ENCODE results near the gene UNC50. TPM values are rescaled to one million over a fixed set of nuclear protein-coding genes. Genes with fewer than 3 reads are reported as not detected.
A peak's percentile ranks its signal among the peaks of the same experiment; 100 is the strongest.

The UNC50 gene
- total RNA-seq, 2 donors from 2014 or later, result 28.3 to 33.7 TPM

GRCh38 chr2:98601532-98602132 is 6.8 kb upstream of the UNC50 start:
- intact Hi-C loops (cut with DNase I), result loop anchor here (10.0 kb wide), 2 partner anchors 157 to 187 kb away; partner anchors contain the start of gene INPP4A (in 1 of the 2)
- DNase-seq (no peak), ATAC-seq (peak; percentile 55 to 72)

GRCh38 chr2:98604547-98604946 is 3.8 kb upstream of the UNC50 start:
- DNase-seq, result no peak
- intact Hi-C loops (cut with DNase I), result loop anchor here (10.0 kb wide), 2 partner anchors 160 to 190 kb away; partner anchors contain the start of gene INPP4A (in 1 of the 2)
- no peak for ATAC-seq

GRCh38 chr2:98605076-98605475 is 3.3 kb upstream of the UNC50 start:
- intact Hi-C loops (cut with DNase I), result loop anchor here (5.0 to 10.0 kb wide), 4 partner anchors 43 to 193 kb away; partner anchors contain the start of gene INPP4A (in 1 of the 2)
- DNase-seq (no peak), ATAC-seq (no peak)

GRCh38 chr2:98606431-98606830 is 2.0 kb upstream of the UNC50 start:
- intact Hi-C loops (cut with DNase I), result loop anchor here (5.0 to 10.0 kb wide), 4 partner anchors 44 to 194 kb away; partner anchors contain the start of gene INPP4A (in 1 of the 2)
- ATAC-seq (no peak), DNase-seq (no peak)

- intact Hi-C loops (cut with DNase I), result loop anchor here (5.0 to 10.0 kb wide), 4 partner anchors 45 to 195 kb away; partner anchors contain the start of gene INPP4A (in 1 of the 2)
- no peak for ATAC-seq
- DNase-seq, result no peak
Measured at GRCh38 chr2:98607104-98607503, 1.3 kb upstream of the UNC50 start.

GRCh38 chr2:98607741-98608115 is 661 bp upstream of the UNC50 start:
- peak; percentile 2 to 17 for ATAC-seq
- intact Hi-C loops (cut with DNase I), result loop anchor here (5.0 to 10.0 kb wide), 4 partner anchors 45 to 195 kb away; partner anchors contain the start of gene INPP4A (in 1 of the 2)
- DNase-seq, result no peak

- DNase-seq (peak; percentile 40), ATAC-seq (peak; percentile 44 to 67)
- intact Hi-C loops (cut with DNase I), result loop anchor here (5.0 to 10.0 kb wide), 4 partner anchors 47 to 197 kb away; partner anchors contain the start of gene INPP4A (in 1 of the 2)
Measured at GRCh38 chr2:98608962-98609604, 694 bp downstream of the UNC50 start.

GRCh38 chr2:98614024-98614739 is 5.8 kb downstream of the UNC50 start:
- intact Hi-C loops (cut with DNase I), result no loop called here
- ATAC-seq, result no peak
- no peak for DNase-seq

GRCh38 chr2:98615481-98615880 is 7.1 kb downstream of the UNC50 start:
- intact Hi-C loops (cut with DNase I), result no loop called here
- ATAC-seq, result peak in 1 of 2 donors; percentile 19
- DNase-seq, result no peak

GRCh38 chr2:98617149-98617548 is 8.8 kb downstream of the UNC50 start:
- intact Hi-C loops (cut with DNase I), result no loop called here
- no peak for ATAC-seq
- DNase-seq, result no peak

GRCh38 chr2:98623657-98624056 is 15.3 kb downstream of the UNC50 start:
- ATAC-seq (peak; percentile 72 to 76), DNase-seq (peak; percentile 56)
- intact Hi-C loops (cut with DNase I), result no loop called here

- DNase-seq (no peak), ATAC-seq (no peak)
- intact Hi-C loops (cut with DNase I), result no loop called here
Measured at GRCh38 chr2:98632351-98632750, 24.0 kb downstream of the UNC50 start.

- DNase-seq, result no peak
- intact Hi-C loops (cut with DNase I), result no loop called here
- no peak for ATAC-seq
Measured at GRCh38 chr2:98634406-98635092, 26.2 kb downstream of the UNC50 start.

- intact Hi-C loops (cut with DNase I), result no loop called here
Measured at GRCh38 chr2:98637401-98638147, 29.2 kb downstream of the UNC50 start.

GRCh38 chr2:98643496-98644100 is 35.2 kb downstream of the UNC50 start:
- intact Hi-C loops (cut with DNase I), result loop anchor here in 1 of 2 donors (10.0 kb wide), 1 partner anchor 421 kb away; no protein-coding TSS in a partner anchor
- DNase-seq (no peak), ATAC-seq (no peak)

More at GRCh38 chr2:98637401-98638147, 29.2 kb downstream of the UNC50 start:
- DNase-seq (no peak), ATAC-seq (no peak)

- intact Hi-C loops (cut with DNase I), result loop anchor here (2.0 to 10.0 kb wide), 2 partner anchors 189 to 417 kb away; no protein-coding TSS in a partner anchor
- DNase-seq, result no peak
- no peak for ATAC-seq
Measured at GRCh38 chr2:98647636-98648035, 39.2 kb downstream of the UNC50 start.

- intact Hi-C loops (cut with DNase I), result loop anchor here (2.0 to 10.0 kb wide), 2 partner anchors 188 to 416 kb away; no protein-coding TSS in a partner anchor
- no peak for DNase-seq
- ATAC-seq, result no peak
Measured at GRCh38 chr2:98648451-98648850, 40.1 kb downstream of the UNC50 start.
